ENCODE data around the gene IRF2BP2.
"Not testable (repeated sequence)": the region's sequence is repeated elsewhere in the genome, so short reads cannot be mapped to it uniquely, and the experiment has no call there.

The IRF2BP2 gene

GRCh38 chr1:234644928-234645327 is 35.0 kb upstream of the IRF2BP2 start:
- TF ChIP-seq CTCF (conservative IDR thresholded peaks at IDR 0.05; ENCODE audit: low read depth, low read length), result no peak
- no peak for DNase-seq (ENCODE audit: low read depth)
- H3K4me3 ChIP-seq (ENCODE audit: low read depth, low read length), result no peak overlapping the region

GRCh38 chr1:234643850-234644134 is 33.8 kb upstream of the IRF2BP2 start:
- no peak overlapping the region for H3K4me3 ChIP-seq (ENCODE audit: low read depth, low read length)
- no peak for DNase-seq (ENCODE audit: low read depth)
- TF ChIP-seq CTCF (conservative IDR thresholded peaks at IDR 0.05; ENCODE audit: low read depth, low read length), result no peak

- DNase-seq (ENCODE audit: low read depth), result no peak
- H3K4me3 ChIP-seq (ENCODE audit: low read depth, low read length), result no peak overlapping the region
- no peak for TF ChIP-seq CTCF (conservative IDR thresholded peaks at IDR 0.05; ENCODE audit: low read depth, low read length)
Measured at GRCh38 chr1:234643111-234643849, 33.3 kb upstream of the IRF2BP2 start.

GRCh38 chr1:234642428-234642827 is 32.5 kb upstream of the IRF2BP2 start:
- no peak for DNase-seq (ENCODE audit: low read depth)
- TF ChIP-seq CTCF (conservative IDR thresholded peaks at IDR 0.05; ENCODE audit: low read depth, low read length), result no peak
- H3K4me3 ChIP-seq (ENCODE audit: low read depth, low read length), result no peak overlapping the region

- TF ChIP-seq CTCF (conservative IDR thresholded peaks at IDR 0.05; ENCODE audit: low read depth, low read length), result no peak
- no peak overlapping the region for H3K4me3 ChIP-seq (ENCODE audit: low read depth, low read length)
- DNase-seq (ENCODE audit: low read depth), result no peak
Measured at GRCh38 chr1:234639961-234640360, 30.0 kb upstream of the IRF2BP2 start.

- no peak for DNase-seq (ENCODE audit: low read depth)
- TF ChIP-seq CTCF (conservative IDR thresholded peaks at IDR 0.05; ENCODE audit: low read depth, low read length), result no peak
- no peak overlapping the region for H3K4me3 ChIP-seq (ENCODE audit: low read depth, low read length)
Measured at GRCh38 chr1:234638832-234639799, 29.1 kb upstream of the IRF2BP2 start.

GRCh38 chr1:234634922-234635321 is 24.9 kb upstream of the IRF2BP2 start:
- not testable (repeated sequence) for DNase-seq (ENCODE audit: low read depth); H3K4me3 ChIP-seq (ENCODE audit: low read depth, low read length)

Data from choroid plexus epithelial cell (primary cell).